HepG2 (cell line): ENCODE results near the gene TSEN34. TPM values are rescaled to one million over a fixed set of nuclear protein-coding genes. Genes with fewer than 3 reads are reported as not detected.

Experiments
- GZF1 ChIP-seq: sonication (generic); formaldehyde crosslinking; IDR thresholded peaks from 2 replicates; pipeline ENCODE4 v1.5.1; 2020; ENCODE audit warnings: mild to moderate bottlenecking, missing genetic modification reagents
- HOXA9 ChIP-seq: sonication (generic); formaldehyde crosslinking; IDR thresholded peaks from 2 replicates; pipeline ENCODE4 v1.8.1; 2022; ENCODE audit warnings: missing genetic modification reagents, mild to moderate bottlenecking, moderate library complexity, borderline replicate concordance
- THAP11 ChIP-seq: IDR thresholded peaks from 2 replicates; pipeline ENCODE4 v1.6.1; 2016; ENCODE audit warnings: missing biosample characterization, missing genetic modification reagents
- ZFP82 ChIP-seq: sonication (generic); formaldehyde crosslinking; IDR thresholded peaks from 2 replicates; pipeline ENCODE4 v1.5.1; 2020; ENCODE audit warnings: mild to moderate bottlenecking, missing genetic modification reagents, borderline replicate concordance
- ZNF260 ChIP-seq: sonication (generic); formaldehyde crosslinking; IDR thresholded peaks from 2 replicates; pipeline ENCODE4 v1.4.0; 2020; ENCODE audit warnings: missing genetic modification reagents, low read depth, mild to moderate bottlenecking, borderline replicate concordance
- ZNF331 ChIP-seq: sonication (generic); formaldehyde crosslinking; IDR thresholded peaks from 2 replicates; pipeline ENCODE4 v1.4.0; 2020; ENCODE audit warnings: missing genetic modification reagents
- ZNF431 ChIP-seq: sonication (generic); formaldehyde crosslinking; IDR thresholded peaks from 2 replicates; pipeline ENCODE4 v1.9.0; 2022; ENCODE audit warnings: missing genetic modification reagents, low read depth, mild to moderate bottlenecking, borderline replicate concordance
- polyA plus RNA-seq, 8 experiments: library from polyadenylated mRNA; depleted of rRNA in 3 of 8; stranded (reverse) in 7 of 8; unstranded in 1 of 8; fragments of >200 nt; fragmentation: Illumina TruSeq in 4 of 8; extraction: Trizol in 4 of 8; gene quantifications; 2 replicates each; pipeline versions ENCODE4 v1.2.1 to v1.2.3, GENCODE V29; 2011 to 2016; ENCODE audit warnings: low read depth in 4 of 8, missing spikeins in 1 of 8, mixed read lengths in 1 of 8; ENCODE audit not compliant: insufficient read depth in 1 of 8
- total RNA-seq, 5 experiments: library from RNA; depleted of rRNA; stranded (reverse); fragments of >200 nt; fragmentation: Illumina TruSeq; extraction: Trizol; gene quantifications; 2 replicates each; pipeline ENCODE4 v1.2.3, GENCODE V29; 2016; ENCODE audit warnings: low read depth in 1 of 5
- TF ChIP-seq, protein P1 (sequence below): sonication (generic); formaldehyde crosslinking; IDR thresholded peaks from 2 replicates; pipeline ENCODE4 v1.4.0; 2020; ENCODE audit warnings: missing genetic modification reagents
- TF ChIP-seq, protein P2 (sequence below): sonication (generic); formaldehyde crosslinking; IDR thresholded peaks from 2 replicates; pipeline ENCODE4 v1.4.0; 2020; ENCODE audit warnings: mild to moderate bottlenecking, missing genetic modification reagents
- TF ChIP-seq, protein P3 (sequence below), 2 experiments: fragments of 450-650 bp in 1 of 2; sonication (generic) in 1 of 2; formaldehyde crosslinking in 1 of 2; IDR thresholded peaks; 2 replicates each; pipeline versions ENCODE4 v1.6.1 to v1.8.0; 2016 to 2022; ENCODE audit warnings: antibody characterized with exemption in 1 of 2, mild to moderate bottlenecking in 1 of 2, missing genetic modification reagents in 1 of 2

Gene TSEN34
- total and polyA plus RNA-seq, 2 of the 13 experiments (the other 11 are each of a cell fraction or from before 2014, with no cell fraction given), result 55.1 to 65.4 TPM

DNA sequence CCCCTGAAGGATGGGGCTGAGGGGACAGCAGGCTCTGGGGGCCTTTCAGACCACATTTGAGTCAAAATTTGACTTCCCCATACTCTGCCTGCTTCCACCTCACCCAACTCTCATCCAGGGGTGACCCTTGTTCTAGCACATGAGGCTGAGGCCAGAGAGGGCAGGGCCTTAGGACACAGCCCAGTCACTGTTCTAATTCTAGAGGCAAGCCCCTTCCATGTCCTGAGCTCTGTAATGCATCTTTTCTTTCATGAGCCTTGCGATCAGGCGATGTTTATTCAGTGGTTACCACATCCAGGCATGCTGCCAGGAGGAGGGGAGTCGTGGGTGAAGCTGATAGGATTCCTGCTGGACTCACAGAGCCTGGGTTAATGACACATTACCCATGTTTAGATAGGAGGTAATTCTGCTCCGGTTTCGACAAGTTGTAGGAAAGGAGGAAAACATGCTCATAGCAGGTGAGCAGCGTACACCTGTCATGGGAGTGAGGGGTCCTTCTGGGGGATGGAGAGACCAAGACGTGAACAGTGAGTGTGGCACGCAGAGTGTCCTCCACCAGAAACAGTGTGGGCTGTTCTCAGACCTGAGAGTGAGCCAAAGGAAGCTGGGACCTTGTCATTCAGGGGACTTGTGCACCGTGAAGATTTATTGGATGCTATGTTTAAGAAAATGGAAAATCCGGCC is 18.8 kb downstream of the TSEN34 start (continued):
- TF ChIP-seq THAP11 (CRISPR knock-in tag) (peak; percentile 59; the same call in 1 of the 2 replicates), ZNF260 (no peak), ZNF331 (peak; percentile 84), GZF1 (CRISPR knock-in tag) (no peak), ZFP82 (no peak), ZNF431 (no peak), HOXA9 (0 out of 2 replicates have a peak, but pooled peaks have one; percentile 12)
- TF ChIP-seq, protein P1, sequence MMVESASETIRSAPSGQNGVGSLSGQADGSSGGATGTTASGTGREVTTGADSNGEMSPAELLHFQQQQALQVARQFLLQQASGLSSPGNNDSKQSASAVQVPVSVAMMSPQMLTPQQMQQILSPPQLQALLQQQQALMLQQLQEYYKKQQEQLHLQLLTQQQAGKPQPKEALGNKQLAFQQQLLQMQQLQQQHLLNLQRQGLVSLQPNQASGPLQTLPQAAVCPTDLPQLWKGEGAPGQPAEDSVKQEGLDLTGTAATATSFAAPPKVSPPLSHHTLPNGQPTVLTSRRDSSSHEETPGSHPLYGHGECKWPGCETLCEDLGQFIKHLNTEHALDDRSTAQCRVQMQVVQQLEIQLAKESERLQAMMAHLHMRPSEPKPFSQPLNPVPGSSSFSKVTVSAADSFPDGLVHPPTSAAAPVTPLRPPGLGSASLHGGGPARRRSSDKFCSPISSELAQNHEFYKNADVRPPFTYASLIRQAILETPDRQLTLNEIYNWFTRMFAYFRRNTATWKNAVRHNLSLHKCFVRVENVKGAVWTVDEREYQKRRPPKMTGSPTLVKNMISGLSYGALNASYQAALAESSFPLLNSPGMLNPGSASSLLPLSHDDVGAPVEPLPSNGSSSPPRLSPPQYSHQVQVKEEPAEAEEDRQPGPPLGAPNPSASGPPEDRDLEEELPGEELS (CRISPR knock-in tag), result peak; percentile 81; the same call in 1 of the 2 replicates
- TF ChIP-seq, protein P2, sequence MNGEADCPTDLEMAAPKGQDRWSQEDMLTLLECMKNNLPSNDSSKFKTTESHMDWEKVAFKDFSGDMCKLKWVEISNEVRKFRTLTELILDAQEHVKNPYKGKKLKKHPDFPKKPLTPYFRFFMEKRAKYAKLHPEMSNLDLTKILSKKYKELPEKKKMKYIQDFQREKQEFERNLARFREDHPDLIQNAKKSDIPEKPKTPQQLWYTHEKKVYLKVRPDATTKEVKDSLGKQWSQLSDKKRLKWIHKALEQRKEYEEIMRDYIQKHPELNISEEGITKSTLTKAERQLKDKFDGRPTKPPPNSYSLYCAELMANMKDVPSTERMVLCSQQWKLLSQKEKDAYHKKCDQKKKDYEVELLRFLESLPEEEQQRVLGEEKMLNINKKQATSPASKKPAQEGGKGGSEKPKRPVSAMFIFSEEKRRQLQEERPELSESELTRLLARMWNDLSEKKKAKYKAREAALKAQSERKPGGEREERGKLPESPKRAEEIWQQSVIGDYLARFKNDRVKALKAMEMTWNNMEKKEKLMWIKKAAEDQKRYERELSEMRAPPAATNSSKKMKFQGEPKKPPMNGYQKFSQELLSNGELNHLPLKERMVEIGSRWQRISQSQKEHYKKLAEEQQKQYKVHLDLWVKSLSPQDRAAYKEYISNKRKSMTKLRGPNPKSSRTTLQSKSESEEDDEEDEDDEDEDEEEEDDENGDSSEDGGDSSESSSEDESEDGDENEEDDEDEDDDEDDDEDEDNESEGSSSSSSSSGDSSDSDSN, result peak; percentile 22; the same call in 1 of the 2 replicates
- TF ChIP-seq, protein P3, sequence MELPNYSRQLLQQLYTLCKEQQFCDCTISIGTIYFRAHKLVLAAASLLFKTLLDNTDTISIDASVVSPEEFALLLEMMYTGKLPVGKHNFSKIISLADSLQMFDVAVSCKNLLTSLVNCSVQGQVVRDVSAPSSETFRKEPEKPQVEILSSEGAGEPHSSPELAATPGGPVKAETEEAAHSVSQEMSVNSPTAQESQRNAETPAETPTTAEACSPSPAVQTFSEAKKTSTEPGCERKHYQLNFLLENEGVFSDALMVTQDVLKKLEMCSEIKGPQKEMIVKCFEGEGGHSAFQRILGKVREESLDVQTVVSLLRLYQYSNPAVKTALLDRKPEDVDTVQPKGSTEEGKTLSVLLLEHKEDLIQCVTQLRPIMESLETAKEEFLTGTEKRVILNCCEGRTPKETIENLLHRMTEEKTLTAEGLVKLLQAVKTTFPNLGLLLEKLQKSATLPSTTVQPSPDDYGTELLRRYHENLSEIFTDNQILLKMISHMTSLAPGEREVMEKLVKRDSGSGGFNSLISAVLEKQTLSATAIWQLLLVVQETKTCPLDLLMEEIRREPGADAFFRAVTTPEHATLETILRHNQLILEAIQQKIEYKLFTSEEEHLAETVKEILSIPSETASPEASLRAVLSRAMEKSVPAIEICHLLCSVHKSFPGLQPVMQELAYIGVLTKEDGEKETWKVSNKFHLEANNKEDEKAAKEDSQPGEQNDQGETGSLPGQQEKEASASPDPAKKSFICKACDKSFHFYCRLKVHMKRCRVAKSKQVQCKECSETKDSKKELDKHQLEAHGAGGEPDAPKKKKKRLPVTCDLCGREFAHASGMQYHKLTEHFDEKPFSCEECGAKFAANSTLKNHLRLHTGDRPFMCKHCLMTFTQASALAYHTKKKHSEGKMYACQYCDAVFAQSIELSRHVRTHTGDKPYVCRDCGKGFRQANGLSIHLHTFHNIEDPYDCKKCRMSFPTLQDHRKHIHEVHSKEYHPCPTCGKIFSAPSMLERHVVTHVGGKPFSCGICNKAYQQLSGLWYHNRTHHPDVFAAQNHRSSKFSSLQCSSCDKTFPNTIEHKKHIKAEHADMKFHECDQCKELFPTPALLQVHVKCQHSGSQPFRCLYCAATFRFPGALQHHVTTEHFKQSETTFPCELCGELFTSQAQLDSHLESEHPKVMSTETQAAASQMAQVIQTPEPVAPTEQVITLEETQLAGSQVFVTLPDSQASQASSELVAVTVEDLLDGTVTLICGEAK (IDR thresholded peaks at IDR 0.05), result no peak
- TF ChIP-seq, protein P3 (CRISPR knock-in tag; IDR thresholded peaks at IDR 0.05), result no peak
